Measurements from ENCODE around the gene GRK5.

GRK5 gene

DNA sequence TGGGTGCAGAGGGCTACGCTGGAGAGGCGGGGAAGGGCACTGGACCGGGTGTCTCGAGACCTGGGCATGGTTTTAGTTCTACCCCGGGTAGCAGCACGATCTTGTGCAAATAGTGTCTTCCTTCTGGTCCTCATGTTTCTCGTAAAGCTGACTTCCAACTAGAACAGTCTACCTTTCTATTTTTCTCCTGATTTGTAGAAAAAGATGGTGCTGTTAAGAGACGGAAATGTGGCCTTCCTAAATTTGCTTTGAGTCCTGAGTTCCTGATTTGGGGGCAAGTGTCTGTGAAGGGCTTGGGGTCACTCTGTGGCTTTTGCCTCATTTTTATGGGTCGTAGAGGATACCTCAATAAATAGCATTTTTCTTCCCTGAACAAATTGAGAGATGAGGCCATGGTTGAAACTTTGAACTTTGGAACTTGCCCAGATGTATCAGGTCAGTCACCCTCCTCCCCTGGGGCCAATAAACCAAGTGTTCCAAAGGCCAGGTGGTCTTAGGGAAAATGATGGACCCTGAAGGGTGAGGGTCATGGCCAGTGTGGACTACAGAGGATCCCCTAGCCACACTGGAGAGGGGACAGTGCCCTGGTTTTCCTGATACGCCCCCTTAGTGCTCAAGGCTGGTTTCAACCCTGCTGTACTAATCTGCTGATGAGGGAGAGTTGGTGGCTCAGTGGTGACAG is 45.2 kb downstream of the GRK5 start:
- Histone ChIP-seq H4K12ac (ENCODE audit: low read depth, low read length) (no peak overlapping the region), H3K23ac (ENCODE audit: low read length) (no peak overlapping the region), H3K4ac (ENCODE audit: low read depth, low read length) (peak overlapping the region; percentile 90), H2BK5ac (ENCODE audit: low read depth, low read length, poor library complexity) (peak overlapping the region; percentile 42), H3K79me1 (ENCODE audit: low read length) (peaks cover 13% of the 10 kb centered on the region), H2AK5ac (ENCODE audit: low read length) (peak overlapping the region; percentile 98), H3K14ac (ENCODE audit: low read length) (peak overlapping the region; percentile 71), H3K4me1 (ENCODE audit: control insufficient read depth in 1 of 2, insufficient read depth in 2 of 2, low read length in 2 of 2) (peaks cover 27 to 36% of the 10 kb centered on the region in 2 experiments), H2BK120ac (ENCODE audit: insufficient read depth, low read length, poor library complexity) (peak overlapping the region; percentile 82), H2BK12ac (ENCODE audit: low read length) (peak overlapping the region; percentile 96), H4K8ac (ENCODE audit: low read depth, low read length) (peak overlapping the region; percentile 53), H3K4me2 (ENCODE audit: low read length) (no peak overlapping the region), H2AFZ (ENCODE audit: insufficient read depth, low read length, poor library complexity) (peak overlapping the region; percentile 81), H3K27me3 (ENCODE audit: insufficient read depth, low read length) (no peaks in the 10 kb centered on the region), H3K27ac (ENCODE audit: low read depth, low read length) (no peak overlapping the region), H3K36me3 (ENCODE audit: control insufficient read depth in 1 of 2, insufficient read depth in 2 of 2, low read length in 2 of 2) (no peaks in the 10 kb centered on the region), H3K79me2 (ENCODE audit: control insufficient read depth, insufficient read depth, low read length, poor library complexity) (peaks cover 3% of the 10 kb centered on the region), H3K4me3 (ENCODE audit: low read depth, low read length) (no peak overlapping the region), H3K9ac (ENCODE audit: low read length) (no peak overlapping the region), H3K18ac (ENCODE audit: low read length) (peak overlapping the region; percentile 94), H4K91ac (ENCODE audit: low read depth, low read length) (peak overlapping the region; percentile 80), H3K9me3 (ENCODE audit: insufficient read depth, low read depth, low read length) (no peaks in the 10 kb centered on the region)
- no peak for DNase-seq
- WGBS (ENCODE audit: extremely low coverage, insufficient coverage, insufficient read length): no CpG with 5 or more reads among the region's 10 CpGs

DNA sequence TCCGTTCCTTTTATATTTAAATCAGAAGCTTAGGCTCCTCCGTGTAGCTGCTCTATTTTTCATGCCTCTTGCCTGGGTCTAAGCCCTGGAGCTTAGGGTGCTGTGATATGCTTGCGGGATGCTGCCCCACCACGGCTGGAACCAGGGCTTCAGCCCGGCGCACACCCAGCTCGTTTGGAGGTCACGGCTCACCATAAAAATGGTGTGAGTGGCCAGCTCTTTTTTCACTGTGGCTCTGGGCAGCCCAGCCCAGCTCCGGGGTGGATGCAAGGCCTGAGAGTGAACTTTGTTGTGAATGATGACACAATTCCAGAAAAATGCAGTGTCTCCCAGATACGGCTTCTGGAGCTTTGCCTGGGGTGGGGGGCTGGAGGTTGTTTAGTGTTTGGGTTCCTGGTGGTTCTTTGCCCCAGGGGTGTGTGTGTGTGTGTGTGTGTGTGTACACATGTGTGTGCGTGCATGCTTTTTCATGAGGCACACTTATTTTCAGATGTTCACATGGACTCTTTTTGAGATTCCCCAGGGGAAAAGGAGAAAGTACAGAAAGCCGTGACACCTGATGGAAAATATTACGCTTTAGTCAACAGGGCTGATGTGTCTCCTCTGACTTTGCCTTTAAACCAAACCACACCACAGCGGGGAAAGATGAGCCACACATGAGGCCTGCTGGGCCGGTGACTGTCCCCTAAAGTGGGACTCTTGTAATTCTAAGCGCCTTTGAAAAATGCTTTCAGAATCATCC is 46.2 kb downstream of the GRK5 start:
- Histone ChIP-seq H2AK5ac (ENCODE audit: low read length) (peak overlapping the region; percentile 98), H3K14ac (ENCODE audit: low read length) (no peak overlapping the region), H3K36me3 (ENCODE audit: control insufficient read depth in 1 of 2, insufficient read depth in 2 of 2, low read length in 2 of 2) (no peaks in the 10 kb centered on the region), H2BK12ac (ENCODE audit: low read length) (peak overlapping the region; percentile 96), H3K4me2 (ENCODE audit: low read length) (peak overlapping the region; percentile 30), H3K4ac (ENCODE audit: low read depth, low read length) (no peak overlapping the region), H3K23ac (ENCODE audit: low read length) (no peak overlapping the region), H3K18ac (ENCODE audit: low read length) (peak overlapping the region; percentile 3), H3K79me2 (ENCODE audit: control insufficient read depth, insufficient read depth, low read length, poor library complexity) (peaks cover 3% of the 10 kb centered on the region), H3K4me3 (ENCODE audit: low read depth, low read length) (no peak overlapping the region), H2BK120ac (ENCODE audit: insufficient read depth, low read length, poor library complexity) (peak overlapping the region; percentile 63), H4K12ac (ENCODE audit: low read depth, low read length) (no peak overlapping the region), H3K27me3 (ENCODE audit: insufficient read depth, low read length) (no peaks in the 10 kb centered on the region), H3K9me3 (ENCODE audit: insufficient read depth, low read depth, low read length) (no peaks in the 10 kb centered on the region), H3K9ac (ENCODE audit: low read length) (no peak overlapping the region), H4K8ac (ENCODE audit: low read depth, low read length) (no peak overlapping the region), H2AFZ (ENCODE audit: insufficient read depth, low read length, poor library complexity) (no peak overlapping the region), H4K91ac (ENCODE audit: low read depth, low read length) (peak overlapping the region; percentile 32), H3K4me1 (ENCODE audit: control insufficient read depth in 1 of 2, insufficient read depth in 2 of 2, low read length in 2 of 2) (peaks cover 27 to 36% of the 10 kb centered on the region in 2 experiments), H3K79me1 (ENCODE audit: low read length) (peaks cover 13% of the 10 kb centered on the region), H2BK5ac (ENCODE audit: low read depth, low read length, poor library complexity) (peak overlapping the region; percentile 57), H3K27ac (ENCODE audit: low read depth, low read length) (peak overlapping the region; percentile 85)
- no CpG with 5 or more reads among the region's 16 CpGs for WGBS (ENCODE audit: extremely low coverage, insufficient coverage, insufficient read length)
- DNase-seq: peak; percentile 57 to 80

DNA sequence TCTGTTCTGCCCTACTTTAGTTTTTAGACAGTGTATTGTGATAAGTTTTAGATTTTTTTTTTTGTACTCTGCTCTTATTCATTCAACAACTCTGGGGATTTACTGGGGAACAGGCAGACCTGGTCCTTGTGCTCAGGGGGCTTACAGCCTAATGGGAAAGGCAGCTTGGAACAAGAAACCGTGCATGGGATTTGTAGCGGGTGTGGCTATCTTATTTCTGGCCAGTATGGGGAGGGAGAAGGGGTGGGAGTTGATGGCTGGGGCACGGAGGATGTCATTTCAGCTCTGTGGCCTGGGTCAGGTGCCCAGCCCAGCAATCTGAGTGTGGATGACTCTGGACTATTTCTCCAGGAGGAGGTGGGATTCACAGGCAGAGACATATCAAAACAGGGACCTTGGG is 47.0 kb downstream of the GRK5 start:
- Histone ChIP-seq H2BK12ac (ENCODE audit: low read length) (peak overlapping the region; percentile 77), H3K9ac (ENCODE audit: low read length) (no peak overlapping the region), H4K91ac (ENCODE audit: low read depth, low read length) (peak overlapping the region; percentile 32), H3K27me3 (ENCODE audit: insufficient read depth, low read length) (no peaks in the 10 kb centered on the region), H2AFZ (ENCODE audit: insufficient read depth, low read length, poor library complexity) (no peak overlapping the region), H3K9me3 (ENCODE audit: insufficient read depth, low read depth, low read length) (no peaks in the 10 kb centered on the region), H3K14ac (ENCODE audit: low read length) (peak overlapping the region; percentile 35), H3K27ac (ENCODE audit: low read depth, low read length) (peak overlapping the region; percentile 85), H4K12ac (ENCODE audit: low read depth, low read length) (no peak overlapping the region), H3K4me1 (ENCODE audit: control insufficient read depth in 1 of 2, insufficient read depth in 2 of 2, low read length in 2 of 2) (peaks cover 27 to 36% of the 10 kb centered on the region in 2 experiments), H3K79me1 (ENCODE audit: low read length) (peaks cover 13% of the 10 kb centered on the region), H4K8ac (ENCODE audit: low read depth, low read length) (no peak overlapping the region), H3K4ac (ENCODE audit: low read depth, low read length) (peak overlapping the region; percentile 17), H3K4me2 (ENCODE audit: low read length) (peak overlapping the region; percentile 1), H2BK120ac (ENCODE audit: insufficient read depth, low read length, poor library complexity) (peak overlapping the region; percentile 63), H2BK5ac (ENCODE audit: low read depth, low read length, poor library complexity) (peak overlapping the region; percentile 57), H2AK5ac (ENCODE audit: low read length) (peak overlapping the region; percentile 66), H3K4me3 (ENCODE audit: low read depth, low read length) (no peak overlapping the region), H3K18ac (ENCODE audit: low read length) (peak overlapping the region; percentile 48), H3K79me2 (ENCODE audit: control insufficient read depth, insufficient read depth, low read length, poor library complexity) (peaks cover 3% of the 10 kb centered on the region), H3K36me3 (ENCODE audit: control insufficient read depth in 1 of 2, insufficient read depth in 2 of 2, low read length in 2 of 2) (no peaks in the 10 kb centered on the region), H3K23ac (ENCODE audit: low read length) (no peak overlapping the region)
- no peak for DNase-seq
- WGBS (ENCODE audit: extremely low coverage, insufficient coverage, insufficient read length): no CpG with 5 or more reads among the region's 3 CpGs

- no CpG with 5 or more reads among the region's 8 CpGs for WGBS (ENCODE audit: extremely low coverage, insufficient coverage, insufficient read length)
These were observed 48.7 kb downstream of the GRK5 start for GRCh38 chr10:119256030-119256429.

More at GRCh38 chr10:119256030-119256429, 48.7 kb downstream of the GRK5 start:
- Histone ChIP-seq H3K79me1 (ENCODE audit: low read length) (peaks cover 13% of the 10 kb centered on the region), H4K8ac (ENCODE audit: low read depth, low read length) (no peak overlapping the region), H2BK12ac (ENCODE audit: low read length) (no peak overlapping the region), H3K27ac (ENCODE audit: low read depth, low read length) (no peak overlapping the region), H3K4me2 (ENCODE audit: low read length) (no peak overlapping the region), H3K4me3 (ENCODE audit: low read depth, low read length) (no peak overlapping the region), H2BK5ac (ENCODE audit: low read depth, low read length, poor library complexity) (no peak overlapping the region), H2BK120ac (ENCODE audit: insufficient read depth, low read length, poor library complexity) (no peak overlapping the region), H3K4ac (ENCODE audit: low read depth, low read length) (no peak overlapping the region), H2AK5ac (ENCODE audit: low read length) (no peak overlapping the region), H3K23ac (ENCODE audit: low read length) (no peak overlapping the region), H4K91ac (ENCODE audit: low read depth, low read length) (no peak overlapping the region), H4K12ac (ENCODE audit: low read depth, low read length) (no peak overlapping the region), H3K36me3 (ENCODE audit: control insufficient read depth in 1 of 2, insufficient read depth in 2 of 2, low read length in 2 of 2) (no peaks in the 10 kb centered on the region), H3K9me3 (ENCODE audit: insufficient read depth, low read depth, low read length) (no peaks in the 10 kb centered on the region), H3K79me2 (ENCODE audit: control insufficient read depth, insufficient read depth, low read length, poor library complexity) (peaks cover 3% of the 10 kb centered on the region), H2AFZ (ENCODE audit: insufficient read depth, low read length, poor library complexity) (no peak overlapping the region), H3K18ac (ENCODE audit: low read length) (no peak overlapping the region), H3K4me1 (ENCODE audit: control insufficient read depth in 1 of 2, insufficient read depth in 2 of 2, low read length in 2 of 2) (peaks cover 27 to 33% of the 10 kb centered on the region in 2 experiments), H3K27me3 (ENCODE audit: insufficient read depth, low read length) (no peaks in the 10 kb centered on the region), H3K9ac (ENCODE audit: low read length) (no peak overlapping the region), H3K14ac (ENCODE audit: low read length) (peak overlapping the region; percentile 47)
- DNase-seq: no peak
